Measurements from ENCODE around the gene ARPC1B.

ARPC1B gene

DNA sequence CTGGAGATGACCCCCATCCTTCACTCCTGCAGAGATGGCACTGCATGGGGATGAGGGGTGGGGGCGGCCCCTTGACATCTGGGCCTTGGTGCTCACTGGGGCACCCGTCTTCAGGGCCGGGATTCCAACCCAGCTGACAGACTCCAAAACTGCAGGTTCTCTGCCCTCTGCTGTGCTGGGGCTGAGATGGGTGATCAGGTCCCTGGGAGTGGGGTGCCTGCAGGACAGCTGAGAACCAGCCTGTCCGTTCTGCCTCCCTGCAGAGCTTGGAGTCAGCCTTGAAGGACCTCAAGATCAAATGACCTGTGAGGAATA lies 19.6 kb downstream of the ARPC1B start:
- no peak overlapping the region for H3K4me3 ChIP-seq (ENCODE audit: severe bottlenecking)
- no peaks in the 10 kb centered on the region for H3K9me3 ChIP-seq (ENCODE audit: severe bottlenecking)
- no peaks in the 10 kb centered on the region for H3K4me1 ChIP-seq (ENCODE audit: insufficient read depth, poor library complexity, severe bottlenecking)
- H3K36me3 ChIP-seq (ENCODE audit: low read depth), result peaks cover 84% of the 10 kb centered on the region
- DNase-seq (ENCODE audit: low spot score) (no peak), ATAC-seq (ENCODE audit: low read depth) (no peak)
- no peak for TF ChIP-seq CTCF (IDR thresholded peaks at IDR 0.05; ENCODE audit: poor library complexity, severe bottlenecking)
- H3K27me3 ChIP-seq (ENCODE audit: insufficient read depth, poor library complexity, severe bottlenecking), result no peaks in the 10 kb centered on the region
- H3K27ac ChIP-seq (ENCODE audit: poor library complexity, severe bottlenecking), result no peak overlapping the region

GRCh38 chr7:99395616-99396327 lies 21.2 kb downstream of the ARPC1B start:
- Histone ChIP-seq H3K4me3 (ENCODE audit: severe bottlenecking) (no peak overlapping the region), H3K27me3 (ENCODE audit: insufficient read depth, poor library complexity, severe bottlenecking) (no peaks in the 10 kb centered on the region), H3K9me3 (ENCODE audit: severe bottlenecking) (no peaks in the 10 kb centered on the region), H3K27ac (ENCODE audit: poor library complexity, severe bottlenecking) (no peak overlapping the region), H3K36me3 (ENCODE audit: low read depth) (peaks cover 86% of the 10 kb centered on the region), H3K4me1 (ENCODE audit: insufficient read depth, poor library complexity, severe bottlenecking) (no peaks in the 10 kb centered on the region)
- ATAC-seq (ENCODE audit: low read depth), result no peak
- DNase-seq (ENCODE audit: low spot score), result no peak
- TF ChIP-seq CTCF (IDR thresholded peaks at IDR 0.05; ENCODE audit: poor library complexity, severe bottlenecking), result no peak

DNA sequence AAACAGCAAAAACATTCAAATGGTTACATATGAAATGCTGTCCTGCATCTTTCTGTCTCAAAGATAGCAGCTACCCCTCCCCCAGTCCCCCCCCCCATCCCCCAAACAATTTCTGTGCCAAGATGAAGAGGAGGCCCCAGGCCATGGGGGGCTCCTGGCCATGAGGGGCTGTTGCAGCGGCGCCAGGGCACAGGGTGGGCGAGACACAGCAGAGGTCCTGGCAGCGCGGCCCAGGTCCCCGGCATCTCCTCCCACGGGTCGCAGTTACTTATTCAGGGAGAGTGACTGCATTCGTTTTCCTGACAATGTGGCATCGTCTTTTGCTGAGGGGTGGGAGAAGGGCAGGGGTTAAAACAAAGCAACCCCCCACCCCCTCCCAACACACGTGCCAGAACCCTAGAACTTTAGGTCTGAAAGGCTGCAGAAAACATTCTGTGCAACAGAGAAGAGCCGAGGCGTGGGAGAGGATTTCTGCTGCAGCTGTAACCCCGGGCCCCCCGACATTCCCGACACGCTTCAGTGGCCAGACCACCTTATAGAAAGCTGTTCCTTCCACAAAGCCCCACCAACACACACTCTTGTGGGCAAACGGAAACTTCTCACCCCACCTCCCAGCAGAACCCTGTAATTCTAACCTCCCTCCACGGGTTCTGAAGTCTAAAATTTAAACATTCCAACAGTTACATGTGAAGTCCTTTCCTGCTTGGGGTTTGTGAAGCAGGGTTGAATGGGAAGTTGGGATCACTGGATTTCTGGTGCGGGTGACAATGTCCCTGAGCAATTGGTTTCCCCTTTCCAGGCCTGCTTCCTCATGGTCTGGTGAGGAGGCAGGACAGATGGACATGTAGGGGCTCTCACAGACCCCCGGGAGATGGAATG lies 22.1 kb downstream of the ARPC1B start:
- DNase-seq (ENCODE audit: low spot score) (no peak), ATAC-seq (ENCODE audit: low read depth) (no peak)
- Histone ChIP-seq H3K36me3 (ENCODE audit: low read depth) (peaks cover 86% of the 10 kb centered on the region), H3K27ac (ENCODE audit: poor library complexity, severe bottlenecking) (no peak overlapping the region), H3K4me3 (ENCODE audit: severe bottlenecking) (no peak overlapping the region), H3K27me3 (ENCODE audit: insufficient read depth, poor library complexity, severe bottlenecking) (no peaks in the 10 kb centered on the region), H3K4me1 (ENCODE audit: insufficient read depth, poor library complexity, severe bottlenecking) (no peaks in the 10 kb centered on the region), H3K9me3 (ENCODE audit: severe bottlenecking) (no peaks in the 10 kb centered on the region)
- TF ChIP-seq CTCF (IDR thresholded peaks at IDR 0.05; ENCODE audit: poor library complexity, severe bottlenecking), result no peak

DNA sequence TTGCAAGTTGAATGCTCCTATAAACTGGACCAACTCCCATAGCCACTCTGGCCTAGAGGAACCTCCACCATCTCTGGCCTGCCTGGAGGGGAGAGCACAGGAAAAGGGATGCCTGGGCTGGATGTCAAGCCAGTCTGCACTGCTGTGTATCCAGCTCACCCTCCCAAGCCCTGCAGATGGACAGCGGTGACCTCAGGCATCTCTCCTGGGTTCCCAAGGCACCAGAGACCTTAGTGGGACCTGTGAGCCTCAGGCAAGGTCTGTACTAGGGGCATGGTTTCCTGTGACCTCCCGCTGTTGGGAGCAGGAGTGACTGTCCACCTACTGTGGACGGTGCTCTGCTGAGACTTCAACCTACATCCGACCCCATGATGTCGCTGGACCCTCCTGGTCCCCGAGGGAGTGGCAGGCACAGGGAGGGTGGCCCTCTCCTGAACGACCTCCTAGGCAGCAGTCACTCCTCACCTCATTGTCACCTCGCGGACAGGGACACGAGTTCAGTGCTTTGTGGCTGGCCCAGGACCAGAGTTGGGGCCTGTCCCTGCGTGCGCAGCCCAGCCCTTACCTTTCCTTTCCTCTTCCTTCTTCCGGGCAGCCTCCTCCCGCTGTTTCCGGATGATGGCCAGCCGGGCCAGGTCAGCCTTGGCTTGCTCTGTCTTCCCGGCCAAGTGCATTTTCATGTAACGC lies 22.9 kb downstream of the ARPC1B start:
- H3K4me1 ChIP-seq (ENCODE audit: insufficient read depth, poor library complexity, severe bottlenecking), result no peaks in the 10 kb centered on the region
- no peak for TF ChIP-seq CTCF (IDR thresholded peaks at IDR 0.05; ENCODE audit: poor library complexity, severe bottlenecking)

More for the DNA sequence above, 22.9 kb downstream of the ARPC1B start:
- Histone ChIP-seq H3K27me3 (ENCODE audit: insufficient read depth, poor library complexity, severe bottlenecking) (no peaks in the 10 kb centered on the region), H3K27ac (ENCODE audit: poor library complexity, severe bottlenecking) (no peak overlapping the region), H3K4me3 (ENCODE audit: severe bottlenecking) (no peak overlapping the region), H3K36me3 (ENCODE audit: low read depth) (peaks cover 90% of the 10 kb centered on the region), H3K9me3 (ENCODE audit: severe bottlenecking) (no peaks in the 10 kb centered on the region)
- 0 out of 3 replicates have a peak, but pooled peaks have one; percentile 6 for ATAC-seq (ENCODE audit: low read depth)
- no peak for DNase-seq (ENCODE audit: low spot score)

All from RWPE2 (cell line).